Ovary (tissue), 9 donors: Measurements from ENCODE around the gene LGALS3. TPM values are rescaled to one million over a fixed set of nuclear protein-coding genes. Genes with fewer than 3 reads are reported as not detected.

Experiments used
- DNase-seq, 5 donors: peaks; one replicate each; pipeline ENCODE4 v3.0.0-alpha.2; 2019 to 2020
- H3K27ac ChIP-seq, 2 donors: fragments of 200-600 bp; one replicate each; pipeline versions ENCODE4 v1.5.1 to v1.8.0; 2019 to 2022
- H3K27me3 ChIP-seq: fragments of 200-600 bp; one replicate; pipeline ENCODE4 v1.8.0; 2022
- H3K36me3 ChIP-seq: fragments of 200-600 bp; sonication (generic); one replicate; pipeline ENCODE4 v1.5.1; 2019
- H3K4me1 ChIP-seq: one replicate; pipeline ENCODE4 v1.8.1; 2013; ENCODE audit warnings: mild to moderate bottlenecking, moderate library complexity; ENCODE audit not compliant: insufficient read depth
- H3K4me3 ChIP-seq: fragments of 200-600 bp; sonication (generic); one replicate; pipeline ENCODE4 v1.5.1; 2017
- H3K9me3 ChIP-seq, 2 donors: fragments of 200-600 bp in 1 of 2; sonication (generic) in 1 of 2; one replicate each; pipeline versions ENCODE4 v1.5.1 to v1.8.1; 2013 to 2019; ENCODE audit warnings: mild to moderate bottlenecking in 1 of 2, moderate library complexity in 1 of 2
- EP300 ChIP-seq: sonication (generic); formaldehyde crosslinking; IDR thresholded peaks from one replicate; pipeline ENCODE4 v1.6.1; 2017; ENCODE audit warnings: antibody characterized with exemption
- POLR2A ChIP-seq: fragments of 450-650 bp; IDR thresholded peaks from one replicate; pipeline ENCODE4 v1.6.1; 2017; ENCODE audit warnings: antibody characterized with exemption, mild to moderate bottlenecking, moderate library complexity
- WGBS, 3 donors: extraction: QIAGEN DNeasy Blood & Tissue Kit in 1 of 3; methylation state at CpG; one replicate each; pipeline versions ENCODE4 v1.1.5 to v1.1.7; 2013 to 2017; 5-methylcytosine and 5-hydroxymethylcytosine counted together
- intact Hi-C, 4 donors: fragments of 100-400 bp; cut with DNase I; formaldehyde crosslinking; loops; one replicate each; pipeline versions ENCODE4 v1.11.0 to v1.15.1; 2022 to 2023
- polyA plus RNA-seq, 2 donors: library from polyadenylated mRNA; stranded (reverse); fragments of 200-250 nt in 1 of 2; fragments of 350-450 nt in 1 of 2; fragmentation: Illumina TruSeq in 1 of 2; extraction: RNeasy Lipid Tissue Mini Kit (QIAGEN cat#74804) in 1 of 2; gene quantifications; one replicate each; pipeline ENCODE4 v1.2.3, GENCODE V29; 2013 to 2014
- total RNA-seq, 7 donors: library from RNA; depleted of rRNA in 2 of 7; stranded (reverse); fragments of >200 nt in 2 of 7; fragmentation: NEBNext Ultra II Directional in 3 of 7; extraction: Animal tissue kit (Norgen Biotek cat#: 25700) in 3 of 7; gene quantifications; one replicate each; pipeline versions ENCODE4 v1.1.0 to v1.2.4, GENCODE V29; 2016 to 2023
- TF ChIP-seq, protein P1 (sequence below), 3 donors: fragments of 450-650 bp in 2 of 3; fragments of 200-600 bp in 1 of 3; IDR thresholded peaks; one replicate each; pipeline versions ENCODE4 v1.5.1 to v1.8.0; 2016 to 2022; ENCODE audit warnings: antibody characterized with exemption in 3 of 3, mild to moderate bottlenecking in 1 of 3
- donor health status: DM: no; HTN: no; CAD: no; lungs with moderate emphysema.
- donor health status: DM: no; HTN: no; CAD: no.
- donor health status: Bipolar disorder and iron deficiency.
- donor health status: DM: yes; HTN: yes; CAD: no.
- donor health status: DM: no; HTN: no; CAD: no.
- donor health status: DM: yes; HTN: yes; CAD: no.

Gene LGALS3
- total and polyA plus RNA-seq, 9 donors, result 227 to 516 (median 259) TPM

DNA sequence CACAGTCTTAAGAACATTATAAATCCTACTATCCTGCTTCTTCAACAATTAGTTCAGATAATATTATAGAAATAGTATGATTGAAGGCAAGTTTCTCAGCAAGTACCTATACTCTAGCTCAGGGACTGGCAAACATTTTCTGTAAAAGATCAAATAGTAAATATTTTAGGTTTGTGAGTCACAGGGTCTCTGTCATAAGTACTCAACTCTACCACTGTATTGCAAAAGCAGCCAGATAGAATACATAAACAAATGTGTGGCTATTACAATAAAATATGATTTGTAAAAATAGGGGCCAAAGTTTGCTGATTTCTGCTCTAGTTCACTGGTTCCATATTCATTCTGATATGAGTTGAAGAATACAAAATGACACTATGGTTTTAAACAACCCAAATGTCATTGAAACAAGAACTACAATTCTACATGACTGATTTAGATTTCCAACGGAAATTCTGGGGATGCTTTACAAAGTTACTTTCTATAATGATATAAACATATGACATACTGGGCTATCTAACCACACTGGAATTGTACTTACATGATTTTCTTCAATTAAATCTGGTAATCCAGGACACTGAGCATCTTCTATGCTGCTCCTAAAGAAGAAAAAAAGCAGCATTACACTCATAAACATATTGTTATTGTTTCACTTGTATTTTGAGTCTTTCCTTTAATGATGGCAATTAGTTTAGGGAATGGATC, 23.2 kb downstream of the LGALS3 start:
- Histone ChIP-seq H3K4me1 (no peaks in the 10 kb centered on the region), H3K27me3 (no peaks in the 10 kb centered on the region), H3K9me3 (no peaks in the 10 kb centered on the region), H3K4me3 (no peak overlapping the region), H3K27ac (no peak overlapping the region), H3K36me3 (no peaks in the 10 kb centered on the region)
- intact Hi-C loops, result loop anchor here in 2 of 4 donors (10.0 kb wide), 1 partner anchor 57 kb away; no protein-coding TSS in a partner anchor
- DNase-seq, result no peak
- TF ChIP-seq, protein P1, sequence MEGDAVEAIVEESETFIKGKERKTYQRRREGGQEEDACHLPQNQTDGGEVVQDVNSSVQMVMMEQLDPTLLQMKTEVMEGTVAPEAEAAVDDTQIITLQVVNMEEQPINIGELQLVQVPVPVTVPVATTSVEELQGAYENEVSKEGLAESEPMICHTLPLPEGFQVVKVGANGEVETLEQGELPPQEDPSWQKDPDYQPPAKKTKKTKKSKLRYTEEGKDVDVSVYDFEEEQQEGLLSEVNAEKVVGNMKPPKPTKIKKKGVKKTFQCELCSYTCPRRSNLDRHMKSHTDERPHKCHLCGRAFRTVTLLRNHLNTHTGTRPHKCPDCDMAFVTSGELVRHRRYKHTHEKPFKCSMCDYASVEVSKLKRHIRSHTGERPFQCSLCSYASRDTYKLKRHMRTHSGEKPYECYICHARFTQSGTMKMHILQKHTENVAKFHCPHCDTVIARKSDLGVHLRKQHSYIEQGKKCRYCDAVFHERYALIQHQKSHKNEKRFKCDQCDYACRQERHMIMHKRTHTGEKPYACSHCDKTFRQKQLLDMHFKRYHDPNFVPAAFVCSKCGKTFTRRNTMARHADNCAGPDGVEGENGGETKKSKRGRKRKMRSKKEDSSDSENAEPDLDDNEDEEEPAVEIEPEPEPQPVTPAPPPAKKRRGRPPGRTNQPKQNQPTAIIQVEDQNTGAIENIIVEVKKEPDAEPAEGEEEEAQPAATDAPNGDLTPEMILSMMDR (IDR thresholded peaks at IDR 0.05), result no peak
- TF ChIP-seq EP300 (no peak), POLR2A (no peak)
- 69 to 77% (median 70%) methylated on average over 1 of the region's 1 CpG for WGBS, 3 donors

DNA sequence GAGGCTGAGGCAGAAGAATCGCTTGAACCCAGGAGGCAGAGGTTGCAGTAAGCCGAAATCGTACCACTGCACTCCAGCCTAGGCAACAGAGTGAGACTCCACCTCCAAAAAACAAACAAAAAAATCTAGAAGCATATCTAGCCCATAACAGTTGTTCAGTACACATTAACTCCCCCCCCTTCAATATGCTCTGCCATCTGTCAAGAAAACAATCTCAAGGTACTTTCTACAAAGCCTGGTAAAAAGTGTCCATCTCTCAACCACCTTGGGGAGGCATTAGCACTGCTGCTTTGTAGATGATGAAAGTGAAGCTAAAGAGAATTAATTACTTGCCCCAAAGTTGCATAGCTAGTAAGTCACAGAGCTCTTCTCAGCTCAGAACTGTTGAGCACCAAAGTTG, 24.9 kb downstream of the LGALS3 start:
- DNase-seq, result no peak
- Histone ChIP-seq H3K27ac (no peak overlapping the region), H3K27me3 (no peaks in the 10 kb centered on the region), H3K4me3 (no peak overlapping the region), H3K36me3 (no peaks in the 10 kb centered on the region), H3K4me1 (no peaks in the 10 kb centered on the region), H3K9me3 (no peaks in the 10 kb centered on the region)
- intact Hi-C loops, result loop anchor here in 2 of 4 donors (10.0 kb wide), 1 partner anchor 59 kb away; no protein-coding TSS in a partner anchor
- TF ChIP-seq, protein P1 (IDR thresholded peaks at IDR 0.05), result no peak
- TF ChIP-seq POLR2A (no peak), EP300 (no peak)
- WGBS, 3 donors, result 94 to 97% (median 95%) methylated on average over 3 of the region's 3 CpGs

DNA sequence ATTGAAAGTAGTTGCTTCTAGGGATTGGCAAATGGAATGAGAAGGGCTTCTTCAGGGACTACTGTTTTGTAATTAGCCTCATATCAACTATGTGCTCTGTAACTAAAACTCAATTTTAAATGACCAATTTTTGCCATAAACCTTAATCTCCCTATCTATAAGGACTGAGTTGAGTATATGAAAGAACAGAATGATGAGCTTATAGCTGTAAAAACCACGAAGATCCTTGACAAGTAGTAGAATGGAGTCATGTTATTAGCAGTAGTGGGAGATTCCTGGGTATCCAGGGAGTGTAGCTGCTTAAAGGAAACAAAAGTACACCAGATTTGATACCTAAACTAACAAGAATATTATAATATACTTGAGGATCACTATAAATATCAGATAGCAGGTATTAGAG, 28.0 kb downstream of the LGALS3 start:
- Histone ChIP-seq H3K27me3 (no peaks in the 10 kb centered on the region), H3K36me3 (no peaks in the 10 kb centered on the region), H3K27ac (no peak overlapping the region), H3K4me1 (no peaks in the 10 kb centered on the region), H3K9me3 (no peaks in the 10 kb centered on the region), H3K4me3 (no peak overlapping the region)
- no peak for DNase-seq
- intact Hi-C loops, result loop anchor here in 3 of 4 donors (5.0 to 10.0 kb wide), 2 partner anchors 62 to 70 kb away; no protein-coding TSS in a partner anchor
- no peak for TF ChIP-seq EP300
- no peak for TF ChIP-seq POLR2A
- TF ChIP-seq, protein P1 (IDR thresholded peaks at IDR 0.05), result no peak
- WGBS, 3 donors, result 72 to 89% (median 83%) methylated on average over 1 of the region's 1 CpG

DNA sequence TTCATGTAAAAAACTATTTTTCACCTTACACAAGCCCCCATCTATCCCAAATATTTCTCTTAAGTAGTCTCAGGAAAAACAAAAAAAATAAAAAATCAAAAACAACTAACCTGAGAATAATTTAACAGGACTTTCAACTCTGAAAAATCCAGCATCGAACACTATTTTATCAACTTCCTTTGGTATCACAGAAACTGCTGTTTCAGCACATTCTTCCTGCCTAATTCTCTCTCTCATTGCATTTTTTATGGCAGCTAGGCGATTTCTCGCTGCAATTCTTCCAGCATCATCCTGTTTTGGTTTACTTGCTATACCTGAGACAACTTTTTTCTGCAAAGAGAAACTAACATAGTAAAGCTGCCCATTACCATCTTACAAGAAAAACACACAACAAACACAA, 29.4 kb downstream of the LGALS3 start:
- H3K36me3 ChIP-seq, result no peaks in the 10 kb centered on the region
- H3K9me3 ChIP-seq, result no peaks in the 10 kb centered on the region
- intact Hi-C loops, result loop anchor here in 3 of 4 donors (5.0 to 10.0 kb wide), 2 partner anchors 64 to 71 kb away; no protein-coding TSS in a partner anchor
- H3K4me1 ChIP-seq, result no peaks in the 10 kb centered on the region
- H3K27ac ChIP-seq, result no peak overlapping the region
- no peaks in the 10 kb centered on the region for H3K27me3 ChIP-seq
- no peak overlapping the region for H3K4me3 ChIP-seq
- TF ChIP-seq POLR2A (no peak), EP300 (no peak)
- TF ChIP-seq, protein P1 (IDR thresholded peaks at IDR 0.05), result no peak
- no peak for DNase-seq
- WGBS, 3 donors, result 14 to 36% (median 27%) methylated on average over 3 of the region's 3 CpGs
